Stimulated activated CD8-positive, alpha-beta memory T cell treated with anti-CD3 and anti-CD28 coated beads, Interleukin-4, amount 100 ng/mL, for 24 hours (primary cell): Measurements from ENCODE around the gene CNNM4.

Source experiments
- DNase-seq: peaks from one replicate; pipeline ENCODE4 v3.0.0-alpha.2; 2020; ENCODE audit warnings: low read depth

Gene CNNM4

GRCh38 chr2:96811917-96812316 lies 51.2 kb downstream of the CNNM4 start:
- DNase-seq, result no peak

- no peak for DNase-seq
These were observed 53.0 kb downstream of the CNNM4 start for GRCh38 chr2:96813656-96814055.

- no peak for DNase-seq
These were observed 54.8 kb downstream of the CNNM4 start for GRCh38 chr2:96815326-96816126.

- peak; percentile 96 for DNase-seq
These were observed 55.6 kb downstream of the CNNM4 start, which contains the start of gene CNNM3 for GRCh38 chr2:96816127-96816835. Gene CNNM3 (plus strand): TSS chr2:96816268. CDS start chr2:96816278, 10 bp downstream.

GRCh38 chr2:96816836-96817702 lies 56.4 kb downstream of the CNNM4 start:
- DNase-seq, result no peak

- no peak for DNase-seq
These were observed 57.2 kb downstream of the CNNM4 start for GRCh38 chr2:96817882-96818281.

GRCh38 chr2:96819128-96819875 lies 58.6 kb downstream of the CNNM4 start:
- DNase-seq, result no peak

- no peak for DNase-seq
These were observed 59.3 kb downstream of the CNNM4 start for GRCh38 chr2:96819876-96820511.

GRCh38 chr2:96821113-96821675 lies 60.5 kb downstream of the CNNM4 start:
- no peak for DNase-seq

GRCh38 chr2:96822786-96823185 lies 62.1 kb downstream of the CNNM4 start:
- no peak for DNase-seq

- no peak for DNase-seq
These were observed 62.5 kb downstream of the CNNM4 start for GRCh38 chr2:96823198-96823597.

- no peak for DNase-seq
These were observed 63.6 kb downstream of the CNNM4 start for GRCh38 chr2:96824079-96824870.

GRCh38 chr2:96825057-96825456 lies 64.4 kb downstream of the CNNM4 start:
- no peak for DNase-seq

- no peak for DNase-seq
These were observed 66.0 kb downstream of the CNNM4 start for GRCh38 chr2:96826546-96827278.

- DNase-seq, result no peak
These were observed 67.7 kb downstream of the CNNM4 start for GRCh38 chr2:96828436-96828835.

- no peak for DNase-seq
These were observed 68.2 kb downstream of the CNNM4 start for GRCh38 chr2:96828874-96829273.

GRCh38 chr2:96830044-96830562 lies 69.4 kb downstream of the CNNM4 start:
- DNase-seq, result no peak

GRCh38 chr2:96831679-96832078 lies 71.0 kb downstream of the CNNM4 start:
- DNase-seq, result no peak

- DNase-seq, result no peak
These were observed 71.7 kb downstream of the CNNM4 start for GRCh38 chr2:96832408-96832753.
